Fibroblast of mammary gland (primary cell): ENCODE data around the gene SHMT2.
A peak's percentile ranks its signal among the peaks of the same experiment; 100 is the strongest.

Source experiments
- DNase-seq: peaks from one replicate; pipeline ENCODE4 v3.0.0-alpha.2; 2010; ENCODE audit warnings: low read depth
- H3K4me3 ChIP-seq: 2 replicates; pipeline ENCODE4 v1.5.1; 2011; ENCODE audit warnings: low read depth, mild to moderate bottlenecking, low read length, moderate library complexity; ENCODE audit not compliant: control insufficient read depth
- CTCF ChIP-seq: conservative IDR thresholded peaks from 2 replicates; pipeline ENCODE4 v1.5.1; 2011; ENCODE audit warnings: low read depth, low read length, inconsistent platforms; ENCODE audit not compliant: control insufficient read depth, insufficient read depth

The SHMT2 gene

GRCh38 chr12:57191410-57191809 is 38.1 kb upstream of the SHMT2 start:
- peak; percentile 34 for DNase-seq
- TF ChIP-seq CTCF = no peak
- H3K4me3 ChIP-seq = no peak overlapping the region

GRCh38 chr12:57192920-57193319 is 36.6 kb upstream of the SHMT2 start:
- peak; percentile 68 for DNase-seq
- no peak for TF ChIP-seq CTCF
- H3K4me3 ChIP-seq = no peak overlapping the region

GRCh38 chr12:57193706-57194245 is 35.7 kb upstream of the SHMT2 start:
- H3K4me3 ChIP-seq = no peak overlapping the region
- DNase-seq = no peak
- TF ChIP-seq CTCF = no peak

- DNase-seq = no peak
- TF ChIP-seq CTCF = no peak
- no peak overlapping the region for H3K4me3 ChIP-seq
These were observed 35.3 kb upstream of the SHMT2 start for GRCh38 chr12:57194253-57194652.

GRCh38 chr12:57195186-57195585 is 34.3 kb upstream of the SHMT2 start:
- no peak overlapping the region for H3K4me3 ChIP-seq
- DNase-seq = no peak
- TF ChIP-seq CTCF = no peak

GRCh38 chr12:57195611-57196371 is 33.7 kb upstream of the SHMT2 start:
- no peak for DNase-seq
- no peak overlapping the region for H3K4me3 ChIP-seq
- TF ChIP-seq CTCF = no peak
